Naive thymus-derived CD4-positive, alpha-beta T cell (primary cell): ENCODE data around the gene ARMCX6. TPM values are rescaled to one million over a fixed set of nuclear protein-coding genes. Genes with fewer than 3 reads are reported as not detected.

Experiments
- ATAC-seq: fragments of 150-1000 bp; cut with Tn5 transposase; 2 replicates; pipeline ENCODE4 v1.10.0; 2021; ENCODE audit warnings: mild to moderate bottlenecking, moderate library complexity
- CTCF ChIA-PET: fragments of 350-600 bp; sonication (Branson Sonifier 250); formaldehyde crosslinking; loops from one replicate; lab custom pipeline; 2021; ENCODE audit warnings: antibody characterized with exemption; lab: Charles Lee
- POLR2A ChIA-PET: fragments of 350-600 bp; sonication (Branson Sonifier 250); formaldehyde crosslinking; loops from one replicate; lab custom pipeline; 2021; ENCODE audit warnings: antibody characterized with exemption, inconsistent platforms; lab: Charles Lee
- DNase-seq, 9 donors: peaks; one replicate each; pipeline versions ENCODE4 v3.0.0 to v3.0.0-alpha.2; 2020 to 2022; ENCODE audit warnings: mixed read lengths in 1 of 9
- H3K27ac ChIP-seq: one replicate; pipeline ENCODE4 v1.7.0; 2013; ENCODE audit warnings: mild to moderate bottlenecking, low read depth, low read length, moderate library complexity
- H3K27me3 ChIP-seq, 2 donors: one replicate each; pipeline ENCODE4 v1.7.0; 2013; ENCODE audit warnings: low read length in 2 of 2, mild to moderate bottlenecking in 2 of 2, moderate library complexity in 2 of 2; ENCODE audit not compliant: control insufficient read depth in 2 of 2, insufficient read depth in 2 of 2
- H3K36me3 ChIP-seq, 3 experiments: 1 replicate in 2 of 3; 2 replicates in 1 of 3; pipeline ENCODE4 v1.7.0; 2013; ENCODE audit warnings: low read length in 3 of 3, mild to moderate bottlenecking in 3 of 3, moderate library complexity in 1 of 3; ENCODE audit not compliant: insufficient read depth in 3 of 3, control insufficient read depth in 2 of 3
- H3K4me1 ChIP-seq, 2 donors: one replicate each; pipeline ENCODE4 v1.7.0; 2013; ENCODE audit warnings: low read length in 2 of 2, mild to moderate bottlenecking in 2 of 2, moderate library complexity in 1 of 2; ENCODE audit not compliant: control insufficient read depth in 2 of 2, insufficient read depth in 2 of 2
- H3K4me3 ChIP-seq: 2 replicates; pipeline ENCODE4 v1.7.0; 2013; ENCODE audit warnings: mild to moderate bottlenecking, low read length
- H3K9me3 ChIP-seq, 3 experiments: 1 replicate in 2 of 3; 2 replicates in 1 of 3; pipeline ENCODE4 v1.7.0; 2013; ENCODE audit warnings: low read length in 3 of 3; ENCODE audit not compliant: control insufficient read depth in 2 of 3
- H3K27ac Mint-ChIP-seq, 9 donors: one replicate each; pipeline ENCODE4 v1.8.0; 2020 to 2022; ENCODE audit warnings: mixed read lengths in 9 of 9, mild to moderate bottlenecking in 8 of 9, moderate library complexity in 5 of 9, inconsistent platforms in 2 of 9
- H3K27me3 Mint-ChIP-seq, 5 donors: one replicate each; pipeline ENCODE4 v1.8.0; 2021 to 2022; ENCODE audit warnings: mixed read lengths in 5 of 5, mild to moderate bottlenecking in 1 of 5
- H3K36me3 Mint-ChIP-seq, 5 donors: one replicate each; pipeline ENCODE4 v1.8.0; 2020 to 2022; ENCODE audit warnings: mixed read lengths in 5 of 5, mild to moderate bottlenecking in 3 of 5, inconsistent platforms in 1 of 5
- H3K4me1 Mint-ChIP-seq, 7 donors: one replicate each; pipeline ENCODE4 v1.8.0; 2020 to 2022; ENCODE audit warnings: mixed read lengths in 7 of 7, mild to moderate bottlenecking in 3 of 7, inconsistent platforms in 1 of 7
- H3K4me3 Mint-ChIP-seq, 10 donors: one replicate each; pipeline ENCODE4 v1.8.0; 2020 to 2022; ENCODE audit warnings: mild to moderate bottlenecking in 10 of 10, mixed read lengths in 10 of 10, moderate library complexity in 6 of 10, inconsistent platforms in 2 of 10
- H3K9me3 Mint-ChIP-seq, 11 donors: one replicate each; pipeline ENCODE4 v1.8.0; 2020 to 2022; ENCODE audit warnings: mixed read lengths in 11 of 11, mild to moderate bottlenecking in 4 of 11, inconsistent platforms in 1 of 11, moderate library complexity in 1 of 11
- intact Hi-C, 2 donors: fragments of 100-400 bp; cut with micrococcal nuclease; formaldehyde crosslinking; loops; one replicate each; pipeline ENCODE4 v1.15.1; 2023
- polyA plus RNA-seq, 2 donors: library from polyadenylated mRNA; unstranded; fragments of 300-500 nt; fragmentation: Illumina TruSeq; gene quantifications; one replicate each; pipeline ENCODE4 v1.2.3, GENCODE V29; 2021
- total RNA-seq, 6 experiments: library from RNA in 5 of 6; stranded (reverse) in 5 of 6; gene quantifications; 1 replicate in 5 of 6; 2 replicates in 1 of 6; pipeline ENCODE4 v1.2.3 and lab custom pipeline; 2021 to 2026

ARMCX6 gene
- total RNA-seq (10 to 100 TPM; 27.3 to 42.5 (median 39.9) TPM), polyA plus RNA-seq (10 to 100 TPM; 43.1 to 60.1 TPM), total RNA-seq (lab: John Stamatoyannopoulos, UW) (13.6 reads per million, percentile 42 among the genes with 10 or more reads in this experiment)

DNA sequence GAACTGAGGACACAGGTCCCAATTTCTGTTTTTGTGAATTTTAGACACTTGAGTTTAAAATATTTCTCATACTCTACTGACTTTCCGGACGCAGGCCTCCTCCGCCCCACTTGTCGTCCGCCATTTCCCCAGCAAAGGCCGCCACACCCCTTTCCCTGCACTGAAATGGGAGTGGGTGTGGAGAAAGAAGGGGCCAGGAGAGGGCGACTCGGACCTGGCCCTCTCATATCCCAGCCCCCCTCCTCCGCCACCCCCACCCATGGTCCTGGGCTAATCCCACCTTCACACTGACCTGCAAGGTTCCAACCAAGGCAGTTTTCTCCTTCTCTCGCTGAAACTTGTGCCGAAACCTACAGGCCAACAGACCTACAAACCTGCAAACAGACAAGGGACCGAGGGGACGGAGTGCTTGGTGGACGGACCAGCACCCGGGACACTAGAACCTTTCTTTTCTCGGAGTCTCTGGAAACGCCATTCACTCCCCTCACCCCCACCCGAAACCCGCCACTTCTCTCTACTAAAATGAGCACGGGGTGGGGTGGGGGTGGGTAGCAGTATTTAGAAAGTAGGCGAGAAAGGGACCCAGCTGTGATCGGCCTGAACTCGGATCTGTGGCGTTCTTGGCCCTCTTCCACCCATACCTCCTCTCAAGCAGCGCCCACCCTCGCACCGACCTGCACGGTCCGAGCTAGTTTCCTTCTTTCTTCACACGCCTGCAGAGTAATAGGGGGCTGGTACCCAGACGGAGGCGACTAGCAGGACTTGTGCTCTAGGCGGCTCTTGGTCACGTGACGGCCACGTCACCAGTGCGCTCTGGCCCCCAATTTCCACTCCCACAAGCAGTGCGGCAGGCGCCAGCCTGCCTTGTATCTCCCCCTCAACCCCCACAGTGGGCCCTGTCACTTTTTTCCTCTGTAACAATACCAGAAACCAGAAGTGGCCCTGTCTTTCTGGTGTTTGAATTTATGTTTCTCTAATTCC lies at the start of gene ARMCX6:
TSS of gene ARMCX6 (minus strand) at position 790 of the 981 bp plus-strand sequence. CDS start 1,380 bp downstream, outside the sequence.
- Mint-ChIP-seq H3K36me3 (peaks cover 0 to 4% (median 0%) of the 10 kb centered on the region in 5 donors), H3K27me3 (no peaks in the 10 kb centered on the region), H3K9me3 (no peaks in the 10 kb centered on the region), H3K4me3 (peak within 1 kb of the TSS; percentile 89 to 97 (median 92)), H3K4me1 (peaks cover 0 to 24% (median 15%) of the 10 kb centered on the region in 7 donors), H3K27ac (peak within 1 kb of the TSS; percentile 71 to 97 (median 94))
- ATAC-seq = peak; percentile 92
- no peaks in the 10 kb centered on the region for H3K9me3 ChIP-seq
- H3K4me3 ChIP-seq = peak within 1 kb of the TSS; percentile 77
- H3K4me1 ChIP-seq = peaks cover 4 to 9% of the 10 kb centered on the region in 2 donors
- intact Hi-C loops = loop anchor here (5.0 to 10.0 kb wide), 4 partner anchors 140 to 540 kb away; partner anchors contain the start of genes BEX5 (in 1 of the 2) and CENPI (in 1 of the 2)
- H3K27ac ChIP-seq = peak within 1 kb of the TSS; percentile 79
- H3K36me3 ChIP-seq = no peaks in the 10 kb centered on the region
- ChIA-PET CTCF (interaction anchor here (0.8 kb wide), 1 partner anchor 199 kb away, joined by 3 read pairs; no protein-coding TSS in a partner anchor), POLR2A (interaction anchor here (0.6 to 1.0 kb wide), 3 partner anchors 10 to 314 kb away, joined by 3 to 6 read pairs (median 4); partner anchors contain the start of gene ZMAT1)
- peak; percentile 39 to 80 (median 63) for DNase-seq
- H3K27me3 ChIP-seq = no peaks in the 10 kb centered on the region

DNA sequence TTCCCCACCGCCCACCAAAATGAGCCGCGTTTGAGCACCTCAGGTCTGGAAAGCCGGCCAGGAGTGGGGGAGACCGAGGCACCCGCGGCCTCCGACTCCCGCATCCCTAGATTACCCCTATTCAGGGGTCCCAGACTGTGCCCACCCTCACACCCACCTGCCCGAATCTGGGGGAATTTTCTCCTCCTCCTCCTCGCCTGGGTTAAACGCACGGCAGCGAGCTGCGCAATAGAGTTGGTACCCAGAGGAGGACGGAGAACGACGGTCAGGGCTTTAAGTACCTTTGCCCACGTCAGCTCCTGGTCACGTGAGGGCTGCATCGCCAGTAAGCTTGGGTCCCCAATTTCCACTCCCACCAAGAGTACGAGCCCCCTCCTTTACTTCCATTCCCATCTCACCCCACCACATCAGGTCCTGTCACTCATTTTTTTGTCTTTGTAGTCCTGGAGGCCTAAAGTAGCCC lies 41.8 kb upstream of the ARMCX6 start, which contains the start of gene ARMCX2:
TSS of gene ARMCX2 (minus strand) at position 250 of the 463 bp plus-strand sequence. CDS start 2,262 bp downstream, outside the sequence.
- no peak for ATAC-seq
- Mint-ChIP-seq H3K36me3 (no peaks in the 10 kb centered on the region), H3K4me1 (peaks cover 7 to 23% (median 14%) of the 10 kb centered on the region in 7 donors), H3K4me3 (peak within 1 kb of the TSS; percentile 80 to 91 (median 88)), H3K27ac (peak within 1 kb of the TSS; percentile 49 to 90 (median 85)), H3K9me3 (peaks cover 0 to 3% (median 0%) of the 10 kb centered on the region in 11 donors), H3K27me3 (peaks cover 0 to 11% (median 0%) of the 10 kb centered on the region in 5 donors)
- intact Hi-C loops = loop anchor here in 1 of 2 donors (2.0 to 10.0 kb wide), 2 partner anchors 135 to 251 kb away; partner anchors contain the start of gene HNRNPH2
- H3K9me3 ChIP-seq = no peaks in the 10 kb centered on the region
- ChIA-PET POLR2A (interaction anchor here (1.3 kb wide), 1 partner anchor 272 kb away, joined by 3 read pairs; the partner anchor contains the start of gene ZMAT1), CTCF (no interaction called here)
- H3K4me3 ChIP-seq = peak within 1 kb of the TSS; percentile 61
- no peaks in the 10 kb centered on the region for H3K27me3 ChIP-seq
- H3K4me1 ChIP-seq = no peaks in the 10 kb centered on the region
- no peaks in the 10 kb centered on the region for H3K36me3 ChIP-seq
- peak within 1 kb of the TSS; percentile 73 for H3K27ac ChIP-seq
- DNase-seq = no peak

DNA sequence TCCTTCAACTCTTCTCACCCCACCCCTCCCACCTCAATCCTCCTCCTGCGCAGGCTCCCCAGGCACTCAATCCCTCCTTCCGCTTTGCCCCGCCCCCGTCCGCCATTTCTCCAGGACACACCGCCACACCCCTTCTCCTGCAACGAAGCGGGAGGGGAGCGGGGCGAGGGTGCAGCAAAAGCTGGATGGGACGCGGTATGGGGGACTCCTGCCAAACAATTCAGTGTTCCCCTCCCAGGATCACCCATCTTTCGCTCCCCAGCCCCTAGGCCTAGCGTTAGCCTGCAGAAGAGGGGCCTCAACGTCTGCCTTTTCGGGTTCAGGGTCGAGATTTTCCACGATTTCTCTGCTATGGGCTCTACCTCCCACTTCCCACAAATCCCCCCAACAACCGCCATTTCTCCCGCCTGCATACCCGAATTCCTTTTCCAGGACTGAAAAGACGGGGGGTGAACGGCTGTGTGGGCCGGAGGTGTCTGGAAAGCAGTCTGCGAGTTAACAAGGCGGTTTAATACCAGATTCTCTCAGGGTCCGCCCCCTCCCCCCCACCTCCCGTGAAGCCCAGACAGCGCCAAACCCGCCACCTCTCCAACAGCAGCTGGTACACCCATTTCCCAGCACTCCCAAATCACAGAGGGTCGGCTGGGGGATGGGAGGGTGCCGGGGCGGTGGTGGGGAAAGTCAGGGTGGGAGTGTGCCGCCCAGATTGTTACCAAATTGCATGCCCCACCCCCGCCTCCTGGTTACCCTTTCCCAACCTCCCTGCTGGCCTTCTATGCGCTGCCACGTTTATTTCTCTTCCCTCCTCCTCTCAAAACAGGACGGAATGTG lies 41.1 kb upstream of the ARMCX6 start:
- Histone ChIP-seq H3K4me3 (peak overlapping the region; percentile 61), H3K27me3 (no peaks in the 10 kb centered on the region), H3K9me3 (no peaks in the 10 kb centered on the region), H3K36me3 (no peaks in the 10 kb centered on the region), H3K4me1 (no peaks in the 10 kb centered on the region), H3K27ac (peak overlapping the region; percentile 73)
- Mint-ChIP-seq H3K4me3 (peak overlapping the region; percentile 80 to 91 (median 88)), H3K27ac (peak overlapping the region; percentile 49 to 90 (median 85)), H3K4me1 (peaks cover 8 to 26% (median 14%) of the 10 kb centered on the region in 7 donors), H3K27me3 (peaks cover 0 to 9% (median 0%) of the 10 kb centered on the region in 5 donors), H3K36me3 (no peaks in the 10 kb centered on the region), H3K9me3 (peaks cover 0 to 3% (median 0%) of the 10 kb centered on the region in 11 donors)
- DNase-seq (peak in 8 of 9 donors; percentile 50 to 70 (median 52)), ATAC-seq (peak; percentile 91)
- intact Hi-C loops = loop anchor here in 1 of 2 donors (1.0 to 10.0 kb wide), 3 partner anchors 136 to 273 kb away; partner anchors contain the start of genes HNRNPH2 and ZMAT1
- POLR2A ChIA-PET = no interaction called here
- CTCF ChIA-PET = no interaction called here

DNA sequence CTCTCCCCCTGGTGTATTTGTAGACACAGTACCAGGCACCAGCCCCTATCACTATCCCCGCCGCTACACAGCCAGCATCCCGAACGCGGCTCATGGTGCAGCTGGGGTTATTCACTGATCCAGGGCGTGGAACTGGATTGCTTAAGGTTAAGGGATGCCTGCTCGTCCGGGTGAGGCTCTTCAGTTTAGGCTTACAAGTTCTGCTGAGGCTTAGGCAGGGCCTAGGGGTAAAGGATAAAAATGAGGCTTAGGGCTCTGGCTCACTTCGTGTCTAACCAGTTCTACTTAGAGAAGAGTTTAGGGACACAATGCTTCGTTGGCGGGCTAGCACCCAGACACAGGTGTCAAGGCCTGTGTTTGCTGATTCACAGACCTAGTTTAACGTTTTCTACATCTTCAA lies 39.7 kb upstream of the ARMCX6 start:
- ChIA-PET CTCF (interaction anchor here (0.6 kb wide), 1 partner anchor 882 kb away, joined by 3 read pairs; no protein-coding TSS in a partner anchor), POLR2A (no interaction called here)
- H3K9me3 Mint-ChIP-seq = peaks cover 0 to 3% (median 0%) of the 10 kb centered on the region in 11 donors
- Histone ChIP-seq H3K9me3 (no peaks in the 10 kb centered on the region), H3K27ac (no peak overlapping the region), H3K4me1 (no peaks in the 10 kb centered on the region), H3K4me3 (no peak overlapping the region), H3K27me3 (no peaks in the 10 kb centered on the region), H3K36me3 (no peaks in the 10 kb centered on the region)
- no peak overlapping the region for H3K27ac Mint-ChIP-seq
- peaks cover 0 to 4% (median 0%) of the 10 kb centered on the region in 5 donors for H3K27me3 Mint-ChIP-seq
- H3K4me3 Mint-ChIP-seq = peak overlapping the region in 4 of 10 donors; percentile 20 to 88 (median 52)
- DNase-seq (no peak), ATAC-seq (no peak)
- H3K4me1 Mint-ChIP-seq = peaks cover 8 to 23% (median 14%) of the 10 kb centered on the region in 7 donors
- no peaks in the 10 kb centered on the region for H3K36me3 Mint-ChIP-seq
- intact Hi-C loops = loop anchor here in 1 of 2 donors (10.0 kb wide), 1 partner anchor 137 kb away; no protein-coding TSS in a partner anchor

DNA sequence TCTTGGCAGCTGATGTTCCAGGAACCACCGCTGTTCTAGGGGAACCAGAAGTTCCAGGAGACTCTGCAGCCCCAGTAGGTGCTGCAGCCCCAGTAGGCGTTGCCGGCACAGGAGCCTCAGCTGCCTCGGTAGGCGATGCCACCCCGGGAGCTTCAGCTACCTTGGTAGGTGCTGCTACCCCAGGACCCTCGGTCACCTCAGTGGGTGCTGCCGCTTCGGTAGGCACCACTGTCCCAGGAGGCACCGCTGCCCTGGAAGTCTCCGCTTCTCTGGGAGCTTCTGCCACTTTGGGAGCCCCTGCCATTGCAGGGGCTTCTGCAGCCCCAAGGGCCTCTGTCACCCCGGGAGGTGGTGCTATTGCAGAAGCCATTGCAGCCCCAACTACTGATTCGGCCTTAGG lies 39.0 kb upstream of the ARMCX6 start:
- Mint-ChIP-seq H3K9me3 (peaks cover 0 to 3% (median 0%) of the 10 kb centered on the region in 11 donors), H3K4me1 (peaks cover 8 to 23% (median 14%) of the 10 kb centered on the region in 7 donors), H3K4me3 (peak overlapping the region in 1 of 10 donors; percentile 8), H3K27ac (peak overlapping the region in 2 of 9 donors; percentile 28 to 31), H3K36me3 (no peaks in the 10 kb centered on the region), H3K27me3 (peaks cover 0 to 4% (median 0%) of the 10 kb centered on the region in 5 donors)
- no peak for ATAC-seq
- Histone ChIP-seq H3K4me1 (no peaks in the 10 kb centered on the region), H3K36me3 (no peaks in the 10 kb centered on the region), H3K9me3 (no peaks in the 10 kb centered on the region), H3K4me3 (no peak overlapping the region), H3K27ac (no peak overlapping the region), H3K27me3 (no peaks in the 10 kb centered on the region)
- ChIA-PET POLR2A (no interaction called here), CTCF (no interaction called here)
- no peak for DNase-seq
- intact Hi-C loops = loop anchor here in 1 of 2 donors (10.0 kb wide), 1 partner anchor 138 kb away; no protein-coding TSS in a partner anchor
